Glutamatergic neuron (in vitro differentiated cells): ENCODE measurements around the gene TIAM2. TPM values are rescaled to one million over a fixed set of nuclear protein-coding genes. Genes with fewer than 3 reads are reported as not detected.
A peak's percentile ranks its signal among the peaks of the same experiment; 100 is the strongest.

Experiments used
- DNase-seq: peaks from one replicate; pipeline ENCODE4 v3.0.0; 2022
- H3K27ac Mint-ChIP-seq: one replicate; pipeline ENCODE4 v1.8.0; 2020; ENCODE audit warnings: mild to moderate bottlenecking, mixed read lengths, inconsistent platforms; ENCODE audit not compliant: unreplicated experiment
- H3K27me3 Mint-ChIP-seq: one replicate; pipeline ENCODE4 v1.8.0; 2020; ENCODE audit warnings: mild to moderate bottlenecking, moderate library complexity, mixed read lengths, inconsistent platforms; ENCODE audit not compliant: unreplicated experiment
- H3K36me3 Mint-ChIP-seq: one replicate; pipeline ENCODE4 v1.8.0; 2020; ENCODE audit warnings: mild to moderate bottlenecking, mixed read lengths, inconsistent platforms; ENCODE audit not compliant: unreplicated experiment
- H3K4me1 Mint-ChIP-seq: one replicate; pipeline ENCODE4 v1.8.0; 2020; ENCODE audit warnings: mild to moderate bottlenecking, low read depth, mixed read lengths, inconsistent platforms; ENCODE audit not compliant: unreplicated experiment
- H3K4me3 Mint-ChIP-seq: one replicate; pipeline ENCODE4 v1.8.0; 2020; ENCODE audit warnings: mild to moderate bottlenecking, mixed read lengths, inconsistent platforms; ENCODE audit not compliant: unreplicated experiment
- H3K9me3 Mint-ChIP-seq: one replicate; pipeline ENCODE4 v1.8.0; 2020; ENCODE audit warnings: mild to moderate bottlenecking, moderate library complexity, mixed read lengths, inconsistent platforms; ENCODE audit not compliant: unreplicated experiment
- CTCF ChIP-seq: fragments of 200-600 bp; sonication (generic); IDR thresholded peaks from one replicate; pipeline ENCODE4 v1.5.0; 2021; ENCODE audit not compliant: partially characterized antibody, unreplicated experiment
- total RNA-seq: library from RNA; stranded (reverse); fragmentation: NEBNext Ultra II Directional; extraction: Animal tissue kit (Norgen Biotek cat#: 25700); gene quantifications from one replicate; pipeline ENCODE4 v1.2.1, GENCODE V29; 2021; ENCODE audit not compliant: unreplicated experiment

TIAM2 gene
- total RNA-seq, 1 donor from 2014 or later = 113 TPM

GRCh38 chr6:155284775-155285174 is 289.7 kb downstream of the TIAM2 start:
- no peaks in the 10 kb centered on the region for H3K27me3 Mint-ChIP-seq
- DNase-seq = no peak
- no peaks in the 10 kb centered on the region for H3K36me3 Mint-ChIP-seq
- no peak overlapping the region for H3K27ac Mint-ChIP-seq
- peaks cover 28% of the 10 kb centered on the region for H3K4me1 Mint-ChIP-seq
- no peak for TF ChIP-seq CTCF
- H3K9me3 Mint-ChIP-seq = peaks cover 1% of the 10 kb centered on the region
- peak overlapping the region; percentile 38 for H3K4me3 Mint-ChIP-seq

GRCh38 chr6:155287762-155288161 is 292.6 kb downstream of the TIAM2 start:
- Mint-ChIP-seq H3K36me3 (no peaks in the 10 kb centered on the region), H3K4me3 (no peak overlapping the region), H3K9me3 (no peaks in the 10 kb centered on the region), H3K27me3 (no peaks in the 10 kb centered on the region), H3K27ac (peak overlapping the region; percentile 39), H3K4me1 (peaks cover 35% of the 10 kb centered on the region)
- TF ChIP-seq CTCF = no peak
- DNase-seq = no peak

- H3K9me3 Mint-ChIP-seq = no peaks in the 10 kb centered on the region
- no peaks in the 10 kb centered on the region for H3K27me3 Mint-ChIP-seq
- DNase-seq = no peak
- peaks cover 26% of the 10 kb centered on the region for H3K4me1 Mint-ChIP-seq
- no peak overlapping the region for H3K4me3 Mint-ChIP-seq
- H3K27ac Mint-ChIP-seq = no peak overlapping the region
- no peak for TF ChIP-seq CTCF
- H3K36me3 Mint-ChIP-seq = no peaks in the 10 kb centered on the region
Observed at GRCh38 chr6:155290491-155290890, 295.4 kb downstream of the TIAM2 start.

- no peaks in the 10 kb centered on the region for H3K36me3 Mint-ChIP-seq
- H3K4me3 Mint-ChIP-seq = no peak overlapping the region
- H3K27me3 Mint-ChIP-seq = no peaks in the 10 kb centered on the region
- peaks cover 23% of the 10 kb centered on the region for H3K4me1 Mint-ChIP-seq
- H3K9me3 Mint-ChIP-seq = no peaks in the 10 kb centered on the region
- no peak overlapping the region for H3K27ac Mint-ChIP-seq
- no peak for DNase-seq
- no peak for TF ChIP-seq CTCF
Observed at GRCh38 chr6:155291291-155291690, 296.2 kb downstream of the TIAM2 start.

GRCh38 chr6:155292711-155293110 is 297.6 kb downstream of the TIAM2 start:
- H3K27ac Mint-ChIP-seq = no peak overlapping the region
- TF ChIP-seq CTCF = no peak
- peaks cover 19% of the 10 kb centered on the region for H3K4me1 Mint-ChIP-seq
- H3K4me3 Mint-ChIP-seq = no peak overlapping the region
- no peaks in the 10 kb centered on the region for H3K36me3 Mint-ChIP-seq
- H3K27me3 Mint-ChIP-seq = no peaks in the 10 kb centered on the region
- H3K9me3 Mint-ChIP-seq = no peaks in the 10 kb centered on the region
- no peak for DNase-seq
